ENCODE measurements around the gene ACP4.

Gene ACP4

DNA sequence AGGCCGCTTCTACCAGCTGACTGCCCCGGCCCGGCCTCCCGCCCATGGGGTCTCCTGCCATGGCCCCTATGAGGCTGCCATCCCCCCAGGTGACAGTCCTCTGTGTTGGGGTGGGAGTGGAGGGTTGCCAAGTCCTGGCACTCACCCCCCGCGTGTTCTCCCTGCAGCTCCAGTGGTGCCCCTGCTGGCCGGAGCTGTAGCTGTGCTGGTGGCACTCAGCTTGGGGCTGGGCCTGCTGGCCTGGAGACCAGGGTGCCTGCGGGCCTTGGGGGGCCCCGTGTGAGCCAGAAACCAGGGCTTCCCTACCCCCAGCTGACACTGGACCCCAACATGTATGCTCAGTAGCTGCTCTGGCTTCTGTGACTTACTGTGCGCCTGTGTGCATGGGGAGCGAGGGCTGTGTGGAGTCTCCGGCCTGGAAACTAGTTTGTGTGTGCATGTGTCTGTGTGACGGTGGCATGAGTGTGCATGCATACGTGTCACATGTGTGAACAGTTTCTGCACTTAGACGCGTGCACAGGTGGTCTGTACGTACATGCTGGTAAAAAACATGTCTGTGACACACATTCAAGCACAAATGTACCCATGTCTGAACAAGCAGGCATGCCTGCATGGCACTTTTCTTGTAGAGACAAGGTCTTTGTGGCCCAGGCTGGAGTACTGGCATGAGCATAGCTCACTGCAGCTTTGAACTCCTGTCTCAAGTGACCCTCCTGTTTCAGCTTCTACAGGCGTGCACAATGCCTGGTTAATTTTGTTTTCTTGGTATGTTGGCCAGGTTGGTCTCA is 4.9 kb downstream of the ACP4 start:
- Mint-ChIP-seq H3K27ac (ENCODE audit: low read depth) (no peak overlapping the region), H3K36me3 (ENCODE audit: insufficient read depth) (peaks cover 21% of the 10 kb centered on the region), H3K27me3 (no peaks in the 10 kb centered on the region), H3K4me3 (no peak overlapping the region), H3K9me3 (no peaks in the 10 kb centered on the region), H3K4me1 (no peaks in the 10 kb centered on the region)
- ATAC-seq (replicated peaks; ENCODE audit: extremely low read depth, poor library complexity, severe bottlenecking): no peak
- no peak for DNase-seq (ENCODE audit: low spot score in 2 of 2)

DNA sequence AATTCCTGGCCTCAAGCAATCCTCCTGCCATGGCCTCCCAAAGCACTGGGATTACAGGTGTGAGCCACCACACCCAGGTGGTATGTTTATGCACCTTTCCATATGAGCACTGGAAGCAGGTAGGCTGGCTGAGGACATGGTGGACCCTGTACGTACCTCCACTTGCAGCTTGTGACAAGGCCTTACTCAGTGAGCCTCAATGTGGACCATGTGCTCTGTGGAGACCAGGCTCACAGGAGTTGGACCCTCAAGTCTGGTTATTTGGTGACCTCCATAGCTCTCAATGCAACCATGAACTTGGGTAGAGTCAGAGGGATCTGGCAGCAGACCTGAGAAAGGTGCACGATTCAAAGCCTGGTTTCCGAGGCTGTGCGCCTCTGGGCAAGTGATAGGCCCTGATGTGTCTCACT is 5.5 kb downstream of the ACP4 start:
- ATAC-seq (replicated peaks; ENCODE audit: extremely low read depth, poor library complexity, severe bottlenecking) (no peak), DNase-seq (ENCODE audit: low spot score in 2 of 2) (no peak)
- Mint-ChIP-seq H3K4me3 (no peak overlapping the region), H3K9me3 (no peaks in the 10 kb centered on the region), H3K36me3 (ENCODE audit: insufficient read depth) (peaks cover 21% of the 10 kb centered on the region), H3K27me3 (no peaks in the 10 kb centered on the region), H3K27ac (ENCODE audit: low read depth) (no peak overlapping the region), H3K4me1 (no peaks in the 10 kb centered on the region)

DNA sequence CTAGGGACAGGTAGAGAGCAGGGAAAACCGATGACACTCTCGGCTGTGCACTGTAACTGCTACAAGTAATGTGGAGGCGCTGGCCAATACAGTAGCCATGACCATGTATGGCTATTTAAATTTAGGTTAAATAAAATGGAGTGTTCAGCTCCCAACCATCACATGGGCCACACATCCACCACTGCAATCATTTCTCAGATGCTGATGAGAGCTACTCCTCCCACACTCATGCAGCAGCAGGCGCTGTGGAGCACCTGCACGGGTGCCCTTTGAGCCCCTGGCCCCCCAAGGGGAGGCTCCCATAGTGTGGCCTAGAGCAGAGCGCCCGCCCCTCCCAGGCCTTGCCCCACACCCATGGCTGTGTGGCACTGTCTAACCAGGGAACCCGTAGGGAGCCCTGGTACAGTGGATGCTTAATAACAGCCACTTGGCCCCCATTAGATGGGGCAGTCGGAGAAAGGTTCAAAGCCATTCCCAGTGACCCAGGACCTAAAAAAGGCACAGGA is 6.0 kb downstream of the ACP4 start:
- no peak overlapping the region for H3K27ac Mint-ChIP-seq (ENCODE audit: low read depth)
- no peak overlapping the region for H3K4me3 Mint-ChIP-seq
- H3K4me1 Mint-ChIP-seq: no peaks in the 10 kb centered on the region
- H3K9me3 Mint-ChIP-seq: no peaks in the 10 kb centered on the region
- H3K27me3 Mint-ChIP-seq: no peaks in the 10 kb centered on the region
- DNase-seq (ENCODE audit: low spot score in 2 of 2) (no peak), ATAC-seq (replicated peaks; ENCODE audit: extremely low read depth, poor library complexity, severe bottlenecking) (no peak)
- H3K36me3 Mint-ChIP-seq (ENCODE audit: insufficient read depth): peaks cover 22% of the 10 kb centered on the region

DNA sequence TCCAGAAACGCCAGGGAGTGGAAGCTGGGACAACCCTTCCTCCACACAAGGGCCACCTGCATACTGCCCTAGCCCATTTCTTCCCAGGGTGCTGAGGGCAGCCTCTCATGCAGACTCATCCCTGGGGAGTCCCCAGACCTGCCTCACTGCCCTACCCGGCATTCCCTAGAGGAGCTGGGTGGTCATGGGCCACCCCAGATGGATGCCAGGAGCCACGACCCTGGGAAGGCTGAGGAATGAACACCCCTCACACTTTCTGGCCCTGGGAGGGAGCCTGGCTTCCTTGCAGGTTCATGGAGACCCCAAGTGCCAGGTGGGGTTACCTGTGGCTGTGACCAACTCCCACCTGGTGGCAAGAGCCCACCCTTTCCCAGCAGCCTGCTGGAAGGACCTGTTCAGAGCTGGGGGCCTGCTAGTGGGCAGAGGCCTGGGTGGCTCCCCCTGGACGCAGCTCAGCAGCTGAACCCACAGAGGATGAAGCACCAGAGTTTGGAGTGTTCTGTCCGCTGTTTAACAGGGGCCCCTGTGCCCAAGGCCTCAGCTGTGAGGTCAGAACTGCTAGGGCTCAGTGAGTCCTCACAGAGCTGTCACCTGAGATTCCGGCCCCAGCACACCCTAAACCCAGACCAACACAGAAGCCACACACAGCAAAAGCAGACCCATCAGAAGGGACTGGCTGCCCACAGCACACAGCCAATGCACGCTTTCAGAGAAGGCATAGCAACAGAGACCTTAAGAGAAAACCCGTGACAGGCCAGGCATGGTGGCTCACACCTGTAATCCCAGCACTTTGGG is 6.6 kb downstream of the ACP4 start:
- Mint-ChIP-seq H3K36me3 (ENCODE audit: insufficient read depth) (peaks cover 23% of the 10 kb centered on the region), H3K9me3 (no peaks in the 10 kb centered on the region), H3K4me3 (no peak overlapping the region), H3K27me3 (no peaks in the 10 kb centered on the region), H3K27ac (ENCODE audit: low read depth) (no peak overlapping the region), H3K4me1 (no peaks in the 10 kb centered on the region)
- DNase-seq (ENCODE audit: low spot score in 2 of 2) (no peak), ATAC-seq (replicated peaks; ENCODE audit: extremely low read depth, poor library complexity, severe bottlenecking) (no peak)

DNA sequence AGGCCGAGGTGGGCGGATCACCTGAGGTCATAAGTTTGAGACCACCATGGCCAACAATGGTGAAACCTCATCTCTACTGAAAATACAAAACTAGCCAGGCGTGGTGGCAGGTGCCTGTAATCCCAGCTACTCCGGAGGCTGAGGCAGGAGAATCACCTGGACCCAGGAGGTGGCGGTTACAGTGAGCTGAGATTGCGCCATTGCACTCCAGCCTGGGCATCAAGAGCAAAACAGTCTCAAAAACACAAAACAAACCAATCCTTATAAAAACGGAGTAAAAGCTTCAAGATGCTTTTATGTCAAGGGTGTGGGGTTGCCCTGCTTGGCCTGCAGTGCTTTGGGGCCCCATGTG is 7.2 kb downstream of the ACP4 start:
- no peak overlapping the region for H3K27ac Mint-ChIP-seq (ENCODE audit: low read depth)
- DNase-seq (ENCODE audit: low spot score in 2 of 2) (no peak), ATAC-seq (replicated peaks; ENCODE audit: extremely low read depth, poor library complexity, severe bottlenecking) (no peak)
- no peaks in the 10 kb centered on the region for H3K9me3 Mint-ChIP-seq
- H3K27me3 Mint-ChIP-seq: no peaks in the 10 kb centered on the region
- no peak overlapping the region for H3K4me3 Mint-ChIP-seq
- no peaks in the 10 kb centered on the region for H3K4me1 Mint-ChIP-seq
- peaks cover 26% of the 10 kb centered on the region for H3K36me3 Mint-ChIP-seq (ENCODE audit: insufficient read depth)

DNA sequence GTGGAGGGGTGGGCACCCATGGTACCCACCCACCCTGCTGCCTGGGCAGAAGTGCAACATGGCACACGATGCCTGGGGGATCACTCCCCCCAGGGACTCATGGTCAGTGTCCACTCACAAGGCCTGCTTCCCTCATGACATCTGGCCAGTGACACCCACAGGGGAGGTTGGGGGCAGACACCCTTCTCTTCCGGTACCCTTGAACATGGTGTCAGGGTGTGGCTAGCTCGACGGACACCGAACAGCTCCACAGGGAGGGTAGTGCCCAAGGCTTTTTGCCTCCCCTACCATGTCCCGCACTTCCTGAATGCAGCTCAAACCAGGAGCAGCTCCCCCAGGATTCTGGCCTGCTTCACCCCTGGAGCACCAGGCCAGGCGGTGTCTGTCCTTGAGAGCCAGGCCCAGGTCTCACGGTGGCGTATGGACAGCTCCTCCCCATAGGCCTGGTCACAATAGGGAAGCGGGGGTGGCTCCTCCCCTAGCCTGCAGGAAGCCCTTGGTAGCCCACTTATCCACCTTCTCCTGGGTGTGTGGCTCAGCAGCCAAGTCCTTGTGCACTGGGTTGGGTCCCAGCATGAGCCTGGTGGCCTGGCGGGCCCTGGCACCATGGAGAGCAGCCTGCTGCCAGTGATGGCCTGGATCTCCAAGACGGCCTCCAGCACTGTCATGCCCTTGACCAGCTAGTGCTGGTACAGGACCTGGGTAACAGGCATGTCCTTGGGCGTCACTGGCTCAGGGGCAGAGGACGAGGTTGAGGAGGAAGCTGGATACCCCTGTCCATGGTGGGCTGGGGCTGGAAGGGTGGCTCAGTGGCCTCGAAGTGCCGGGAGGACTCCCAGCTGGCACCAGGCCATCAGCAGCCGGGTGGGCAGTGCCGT is 7.8 kb downstream of the ACP4 start:
- H3K36me3 Mint-ChIP-seq (ENCODE audit: insufficient read depth): peaks cover 26% of the 10 kb centered on the region
- peaks cover 6% of the 10 kb centered on the region for H3K4me1 Mint-ChIP-seq
- DNase-seq (ENCODE audit: low spot score in 2 of 2): no peak
- no peaks in the 10 kb centered on the region for H3K9me3 Mint-ChIP-seq
- no peaks in the 10 kb centered on the region for H3K27me3 Mint-ChIP-seq
- no peak overlapping the region for H3K4me3 Mint-ChIP-seq
- no peak for ATAC-seq (replicated peaks; ENCODE audit: extremely low read depth, poor library complexity, severe bottlenecking)
- no peak overlapping the region for H3K27ac Mint-ChIP-seq (ENCODE audit: low read depth)

DNA sequence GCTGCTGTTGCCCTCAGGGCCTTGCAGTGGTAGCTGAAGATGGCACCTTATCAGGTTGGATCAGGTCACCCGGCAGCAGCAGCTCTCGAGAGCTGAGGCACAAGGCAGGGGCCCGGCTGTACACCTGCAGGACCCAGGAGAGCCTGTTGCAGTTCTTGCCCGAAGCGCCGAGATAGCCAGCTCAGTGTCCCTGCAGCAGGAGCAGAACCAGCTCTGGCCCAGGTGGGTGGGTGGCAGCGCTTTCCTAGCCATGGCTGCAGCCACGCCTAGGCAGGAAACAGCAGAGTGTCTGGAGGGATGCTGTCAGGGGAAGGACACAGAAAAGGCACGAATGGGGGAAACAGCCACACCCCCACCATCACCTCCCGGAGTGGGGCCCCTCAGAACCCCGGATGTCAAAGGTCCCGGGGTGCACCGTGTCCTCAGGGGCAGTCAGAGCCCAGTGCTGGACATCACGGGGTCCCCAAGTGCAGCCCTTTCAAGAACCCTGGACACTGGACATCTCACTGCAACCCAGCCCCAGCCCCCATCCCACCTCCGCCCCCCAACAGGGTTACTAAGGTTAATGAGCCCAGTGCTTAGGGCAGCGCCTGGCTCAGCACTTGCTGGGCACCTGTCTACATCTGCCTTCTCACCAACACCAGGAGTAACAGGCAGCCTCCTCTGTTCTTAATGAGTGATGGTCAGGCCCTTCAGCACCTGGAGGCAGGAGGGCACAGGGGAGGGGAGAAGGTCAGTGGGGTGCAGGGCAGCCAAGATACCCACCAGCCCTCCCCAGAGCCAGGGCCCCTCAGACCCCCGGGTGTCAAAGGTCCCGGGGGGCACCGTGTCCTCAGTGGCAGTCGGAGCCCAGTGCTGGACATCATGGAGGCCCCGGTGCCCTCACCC is 8.7 kb downstream of the ACP4 start:
- H3K27ac Mint-ChIP-seq (ENCODE audit: low read depth): no peak overlapping the region
- no peak overlapping the region for H3K4me3 Mint-ChIP-seq
- peaks cover 15% of the 10 kb centered on the region for H3K4me1 Mint-ChIP-seq
- H3K27me3 Mint-ChIP-seq: no peaks in the 10 kb centered on the region
- ATAC-seq (replicated peaks; ENCODE audit: extremely low read depth, poor library complexity, severe bottlenecking) (no peak), DNase-seq (ENCODE audit: low spot score in 2 of 2) (no peak)
- H3K36me3 Mint-ChIP-seq (ENCODE audit: insufficient read depth): peaks cover 26% of the 10 kb centered on the region
- H3K9me3 Mint-ChIP-seq: no peaks in the 10 kb centered on the region

DNA sequence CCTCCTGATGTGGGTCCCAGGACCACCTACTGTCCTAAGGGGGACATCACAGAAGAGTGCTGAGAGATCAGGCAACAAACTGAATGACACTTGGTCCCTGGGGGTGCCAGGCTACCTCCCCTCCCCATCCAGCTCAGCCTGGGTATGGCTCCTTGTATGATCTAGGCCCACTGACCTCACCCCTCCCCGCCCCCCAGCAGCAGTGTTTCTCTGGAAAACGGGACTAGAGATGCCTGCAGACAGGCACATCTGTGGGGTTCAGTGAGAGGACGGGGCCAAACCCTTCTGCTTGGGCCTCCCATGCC is 9.3 kb downstream of the ACP4 start:
- Mint-ChIP-seq H3K27ac (ENCODE audit: low read depth) (no peak overlapping the region), H3K9me3 (no peaks in the 10 kb centered on the region), H3K4me1 (peaks cover 20% of the 10 kb centered on the region), H3K36me3 (ENCODE audit: insufficient read depth) (peaks cover 28% of the 10 kb centered on the region), H3K4me3 (no peak overlapping the region), H3K27me3 (no peaks in the 10 kb centered on the region)
- ATAC-seq (replicated peaks; ENCODE audit: extremely low read depth, poor library complexity, severe bottlenecking) (no peak), DNase-seq (ENCODE audit: low spot score in 2 of 2) (no peak)

DNA sequence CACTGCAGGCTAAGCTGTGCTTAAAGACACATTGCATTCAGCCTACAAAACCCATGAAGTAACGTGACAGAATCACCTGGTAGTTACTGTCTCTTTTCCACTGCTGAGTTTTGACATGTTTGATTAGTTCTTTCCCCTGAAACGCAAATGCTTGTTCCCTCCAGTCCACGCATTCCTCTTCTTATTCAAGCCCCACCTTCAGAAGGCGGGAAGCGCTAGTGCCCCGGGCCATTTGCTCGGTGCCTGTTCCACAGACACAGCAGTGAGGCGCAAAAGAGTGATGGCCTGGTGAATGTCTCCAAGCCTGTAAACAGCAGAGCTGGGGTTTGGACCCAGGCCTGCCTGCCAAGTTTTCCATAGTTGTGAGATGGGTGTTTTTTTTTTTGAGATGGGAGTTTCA is 10.9 kb downstream of the ACP4 start:
- H3K27me3 Mint-ChIP-seq: no peaks in the 10 kb centered on the region

DNA sequence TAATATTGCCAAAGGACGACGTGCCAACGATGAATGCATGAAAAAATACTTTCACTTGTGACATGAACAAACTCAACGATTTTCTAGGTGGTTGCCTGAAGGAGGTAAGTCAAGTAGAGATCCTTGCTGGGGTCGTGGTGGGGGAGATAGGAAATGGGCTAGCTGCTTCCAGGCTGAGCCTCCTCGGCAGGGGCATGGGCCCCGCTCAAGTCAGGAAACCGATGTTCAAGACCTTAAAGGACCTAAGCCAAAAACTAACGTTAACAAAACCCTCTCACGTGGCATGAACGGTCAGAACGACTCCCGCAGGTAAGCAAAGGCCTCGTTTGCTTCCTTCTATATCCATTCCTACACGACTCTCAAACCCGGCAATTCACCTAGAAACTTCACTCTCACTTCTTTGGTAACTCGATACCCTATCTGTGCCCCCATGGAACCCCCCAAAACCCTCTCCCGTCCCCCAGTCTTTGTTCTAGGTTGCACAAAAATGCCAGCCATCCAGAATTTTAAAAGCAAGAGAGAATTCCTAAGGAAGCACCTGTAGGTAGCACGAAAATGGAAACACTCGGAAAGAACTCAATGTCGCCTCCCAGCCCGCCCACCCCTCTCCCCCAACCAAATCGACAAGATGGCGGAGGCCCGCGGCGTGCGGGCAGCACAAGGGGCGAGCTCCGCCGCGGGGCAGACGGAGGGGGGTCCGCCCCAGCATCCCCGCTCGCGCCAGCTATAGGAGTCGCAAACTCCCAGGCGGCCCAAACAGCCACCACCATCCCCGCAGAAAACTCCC is 13.6 kb downstream of the ACP4 start:
- H3K27me3 Mint-ChIP-seq: no peaks in the 10 kb centered on the region
- no peaks in the 10 kb centered on the region for H3K9me3 Mint-ChIP-seq
- DNase-seq (ENCODE audit: low spot score in 2 of 2) (no peak), ATAC-seq (replicated peaks; ENCODE audit: extremely low read depth, poor library complexity, severe bottlenecking) (peak; percentile 5)
- H3K4me1 Mint-ChIP-seq: peaks cover 33% of the 10 kb centered on the region
- H3K4me3 Mint-ChIP-seq: peak overlapping the region; percentile 98
- H3K36me3 Mint-ChIP-seq (ENCODE audit: insufficient read depth): peaks cover 21% of the 10 kb centered on the region
- peak overlapping the region; percentile 100 for H3K27ac Mint-ChIP-seq (ENCODE audit: low read depth)

More for the DNA sequence above, 10.9 kb downstream of the ACP4 start:
- peaks cover 30% of the 10 kb centered on the region for H3K4me1 Mint-ChIP-seq
- ATAC-seq (replicated peaks; ENCODE audit: extremely low read depth, poor library complexity, severe bottlenecking) (no peak), DNase-seq (ENCODE audit: low spot score in 2 of 2) (no peak)
- H3K4me3 Mint-ChIP-seq: no peak overlapping the region
- H3K9me3 Mint-ChIP-seq: no peaks in the 10 kb centered on the region
- H3K36me3 Mint-ChIP-seq (ENCODE audit: insufficient read depth): peaks cover 32% of the 10 kb centered on the region
- no peak overlapping the region for H3K27ac Mint-ChIP-seq (ENCODE audit: low read depth)

DNA sequence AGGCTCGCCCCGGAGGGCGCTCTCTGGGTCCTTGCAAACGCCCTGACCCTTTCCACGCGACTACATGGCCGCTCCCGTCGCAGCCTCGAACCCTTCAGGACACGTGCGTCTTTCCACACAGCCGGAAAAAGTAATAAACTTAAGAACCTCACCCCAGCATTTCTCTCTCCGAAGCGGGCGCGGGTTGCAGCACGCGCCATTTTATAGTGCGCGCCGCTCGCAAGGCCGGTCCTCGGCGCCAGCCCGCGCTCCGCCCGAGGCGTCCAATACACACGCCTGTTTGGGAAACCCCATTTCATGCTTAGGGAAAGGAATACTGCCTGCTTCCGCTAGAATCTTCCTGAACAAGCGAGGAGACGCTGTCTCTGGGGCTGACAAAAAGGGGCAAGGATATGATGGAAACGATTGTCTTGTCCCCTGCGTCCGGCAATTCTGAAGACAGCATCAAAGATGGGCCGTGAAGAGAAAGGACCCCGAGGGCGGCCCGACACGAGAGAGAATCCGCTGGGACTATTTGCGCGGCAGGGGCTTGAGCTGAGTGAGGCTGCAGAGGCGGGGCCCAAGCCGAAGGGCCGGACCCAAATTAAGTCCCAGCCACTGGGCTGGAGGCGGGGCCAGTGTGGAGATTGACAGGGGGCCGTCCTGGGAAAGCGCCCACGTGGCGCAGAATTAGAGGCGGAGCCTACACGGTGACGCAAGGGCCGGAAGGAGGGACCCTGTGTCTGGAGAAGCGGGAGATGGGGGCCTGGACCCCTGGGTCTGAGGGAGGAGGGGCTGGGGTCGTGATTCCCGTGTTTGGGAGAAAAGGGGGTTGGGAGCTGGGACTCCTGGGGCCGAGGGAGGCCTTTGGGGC is 14.4 kb downstream of the ACP4 start:
- peak; percentile 94 to 97 for DNase-seq (ENCODE audit: low spot score in 2 of 2)
- Mint-ChIP-seq H3K27me3 (no peaks in the 10 kb centered on the region), H3K4me1 (peaks cover 33% of the 10 kb centered on the region), H3K9me3 (no peaks in the 10 kb centered on the region), H3K27ac (ENCODE audit: low read depth) (peak overlapping the region; percentile 100), H3K36me3 (ENCODE audit: insufficient read depth) (peaks cover 20% of the 10 kb centered on the region), H3K4me3 (peak overlapping the region; percentile 98)
- peak; percentile 95 for ATAC-seq (replicated peaks; ENCODE audit: extremely low read depth, poor library complexity, severe bottlenecking)
